ENCODE results near the gene AEN.

AEN gene

GRCh38 chr15:88681610-88682221 lies 60.6 kb downstream of the AEN start:
- Histone ChIP-seq H3K27ac (no peak overlapping the region), H3K9ac (no peak overlapping the region), H3K4me1 (no peaks in the 10 kb centered on the region), H3K27me3 (ENCODE audit: control insufficient read depth, insufficient read depth, low read length) (no peaks in the 10 kb centered on the region), H2AFZ (no peak overlapping the region), H3K4me3 (ENCODE audit: low read depth, low read length) (no peak overlapping the region), H3K79me2 (no peaks in the 10 kb centered on the region), H3K4me2 (ENCODE audit: low read length) (no peak overlapping the region), H3K36me3 (ENCODE audit: control insufficient read depth, insufficient read depth, low read length) (no peaks in the 10 kb centered on the region), H3K9me3 (ENCODE audit: control insufficient read depth, low read length) (no peaks in the 10 kb centered on the region)
- TF ChIP-seq, protein P1, sequence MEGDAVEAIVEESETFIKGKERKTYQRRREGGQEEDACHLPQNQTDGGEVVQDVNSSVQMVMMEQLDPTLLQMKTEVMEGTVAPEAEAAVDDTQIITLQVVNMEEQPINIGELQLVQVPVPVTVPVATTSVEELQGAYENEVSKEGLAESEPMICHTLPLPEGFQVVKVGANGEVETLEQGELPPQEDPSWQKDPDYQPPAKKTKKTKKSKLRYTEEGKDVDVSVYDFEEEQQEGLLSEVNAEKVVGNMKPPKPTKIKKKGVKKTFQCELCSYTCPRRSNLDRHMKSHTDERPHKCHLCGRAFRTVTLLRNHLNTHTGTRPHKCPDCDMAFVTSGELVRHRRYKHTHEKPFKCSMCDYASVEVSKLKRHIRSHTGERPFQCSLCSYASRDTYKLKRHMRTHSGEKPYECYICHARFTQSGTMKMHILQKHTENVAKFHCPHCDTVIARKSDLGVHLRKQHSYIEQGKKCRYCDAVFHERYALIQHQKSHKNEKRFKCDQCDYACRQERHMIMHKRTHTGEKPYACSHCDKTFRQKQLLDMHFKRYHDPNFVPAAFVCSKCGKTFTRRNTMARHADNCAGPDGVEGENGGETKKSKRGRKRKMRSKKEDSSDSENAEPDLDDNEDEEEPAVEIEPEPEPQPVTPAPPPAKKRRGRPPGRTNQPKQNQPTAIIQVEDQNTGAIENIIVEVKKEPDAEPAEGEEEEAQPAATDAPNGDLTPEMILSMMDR (IDR thresholded peaks at IDR 0.05) = no peak

Data from parathyroid adenoma (tissue), 2 donors.